SIG-M5 treated with dmso at 0.1 percent for 504 hours (cell line): ENCODE results near the gene PPL.
A peak's percentile ranks its signal among the peaks of the same experiment; 100 is the strongest.

Experiments used
- DNase-seq: peaks from one replicate; lab custom pipeline; 2025; ENCODE audit not compliant: unreplicated experiment; lab: John Stamatoyannopoulos, UW

The PPL gene

DNA sequence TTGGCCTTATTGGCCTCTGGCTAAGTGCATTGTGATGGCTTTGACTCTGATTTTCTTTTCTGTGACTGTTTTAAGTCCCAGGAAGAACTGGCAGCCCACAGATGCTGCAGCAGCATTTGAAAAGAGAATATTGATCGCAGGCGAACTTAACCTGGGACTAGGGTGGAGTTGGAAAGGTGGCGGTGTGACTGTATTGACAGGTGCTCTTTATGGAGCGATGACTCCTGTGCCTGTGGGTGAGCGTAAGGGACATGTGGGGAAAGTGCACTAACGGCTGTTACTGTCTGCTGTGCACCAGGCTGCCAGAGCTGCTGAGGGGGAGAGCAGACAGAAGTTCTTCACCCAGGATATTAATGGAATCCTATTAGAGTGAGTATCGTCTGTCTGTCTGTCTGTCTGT is 68.4 kb downstream of the PPL start:
- no peak for DNase-seq

- DNase-seq = no peak
These were observed 68.9 kb downstream of the PPL start for GRCh38 chr16:4868026-4868425.

DNA sequence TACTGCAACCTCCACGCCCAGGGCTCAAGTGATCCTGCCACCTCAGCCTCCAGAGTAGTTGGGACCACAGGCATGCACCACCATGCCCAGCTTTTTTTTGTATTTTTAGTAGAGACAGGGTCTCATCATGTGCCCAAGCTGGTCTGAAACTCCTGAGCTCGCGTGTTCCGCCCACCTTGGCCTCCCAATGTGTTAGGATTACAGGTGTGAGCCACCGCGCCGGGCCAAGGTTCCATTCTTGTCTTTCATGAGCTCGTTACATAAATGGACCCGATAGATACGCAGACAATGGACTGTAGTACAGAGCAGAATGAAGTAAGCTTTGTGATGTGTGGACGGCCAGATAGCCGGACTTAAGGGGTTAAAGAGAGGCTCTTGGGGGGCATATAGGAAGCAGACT is 70.4 kb downstream of the PPL start:
- no peak for DNase-seq

GRCh38 chr16:4865231-4865860 is 71.6 kb downstream of the PPL start:
- no peak for DNase-seq

DNA sequence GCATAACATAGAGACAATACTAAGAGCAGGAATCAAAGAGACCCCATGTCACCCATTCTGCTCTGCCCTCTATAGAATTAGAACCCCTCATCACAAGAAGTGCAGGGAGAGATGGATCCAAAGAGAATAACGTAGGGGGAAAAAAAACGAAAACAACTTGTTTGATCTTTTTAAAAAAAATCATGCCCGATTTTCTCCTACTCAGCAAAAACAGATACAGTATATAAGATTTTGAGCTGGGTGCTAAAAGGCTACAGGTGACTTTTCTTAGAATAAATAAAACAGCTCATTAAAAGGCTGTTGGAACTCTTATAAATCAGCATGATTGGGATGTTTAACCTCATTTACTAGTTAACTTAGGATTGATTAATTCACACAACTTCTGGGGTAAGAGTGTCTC is 72.2 kb downstream of the PPL start:
- no peak for DNase-seq

DNA sequence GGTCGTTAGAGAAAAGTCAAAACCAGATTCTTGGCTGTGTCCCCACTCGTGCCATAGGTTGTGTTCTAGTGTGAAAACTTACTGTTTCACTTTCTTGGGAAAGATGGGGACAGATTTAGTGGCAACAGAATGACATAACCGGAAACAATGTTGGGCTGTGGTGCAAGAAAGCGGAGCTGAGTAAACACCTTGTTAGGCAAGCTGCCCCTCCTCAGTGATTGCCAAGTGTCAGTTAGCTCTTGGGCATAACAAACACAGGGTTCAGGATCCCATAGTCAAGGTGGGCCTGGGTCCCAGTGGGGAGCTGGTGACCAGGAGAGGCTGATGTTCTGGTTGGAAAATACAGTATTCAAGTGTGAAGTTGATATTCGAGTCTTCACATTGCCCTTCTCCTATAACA is 74.3 kb downstream of the PPL start:
- peak; percentile 36 for DNase-seq

DNA sequence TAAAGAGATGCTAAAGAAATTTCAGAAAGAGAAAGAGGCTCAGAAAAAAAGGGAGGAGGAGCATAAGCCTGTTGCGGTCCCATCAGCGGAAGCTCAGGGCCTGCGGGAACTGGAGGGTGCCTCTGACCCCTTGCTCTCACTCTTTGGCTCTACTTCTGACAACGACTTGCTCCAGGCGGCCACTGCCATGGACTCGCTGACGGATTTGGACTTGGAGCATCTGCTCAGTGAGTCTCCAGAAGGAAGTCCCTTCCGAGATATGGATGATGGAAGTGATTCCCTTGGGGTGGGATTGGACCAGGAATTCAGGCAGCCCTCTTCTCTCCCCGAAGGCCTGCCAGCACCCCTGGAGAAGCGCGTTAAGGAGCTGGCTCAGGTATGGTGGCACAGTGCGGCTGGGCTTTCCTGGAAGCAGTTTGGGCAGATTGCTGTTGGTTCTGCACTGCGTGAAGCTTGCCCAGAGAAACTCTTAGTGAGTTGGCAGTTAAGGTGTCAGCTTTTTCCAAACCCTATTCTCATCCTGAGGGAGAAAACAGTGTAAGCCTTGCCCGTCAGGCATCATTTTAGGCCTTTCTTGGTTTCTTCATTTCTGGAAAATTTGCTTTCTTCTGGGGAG is 76.1 kb downstream of the PPL start:
- DNase-seq = no peak

DNA sequence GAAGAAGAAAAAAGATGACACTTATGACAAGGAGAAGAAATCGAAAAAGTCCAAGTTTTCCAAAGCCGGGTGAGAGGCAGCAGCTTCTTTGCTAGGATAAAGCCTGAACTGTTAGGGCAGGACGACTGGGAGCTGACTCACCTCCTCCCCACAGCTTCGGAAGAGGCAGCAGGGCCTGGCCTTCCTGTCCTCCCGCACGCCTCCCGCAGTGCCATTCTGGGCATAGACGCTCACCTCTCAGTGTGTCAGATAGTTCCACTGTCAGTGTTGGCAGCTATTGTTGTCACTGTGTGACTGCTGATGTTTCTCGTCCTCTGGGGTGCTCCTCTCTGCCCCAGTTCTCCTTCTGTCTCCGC is 77.1 kb downstream of the PPL start:
- no peak for DNase-seq

DNA sequence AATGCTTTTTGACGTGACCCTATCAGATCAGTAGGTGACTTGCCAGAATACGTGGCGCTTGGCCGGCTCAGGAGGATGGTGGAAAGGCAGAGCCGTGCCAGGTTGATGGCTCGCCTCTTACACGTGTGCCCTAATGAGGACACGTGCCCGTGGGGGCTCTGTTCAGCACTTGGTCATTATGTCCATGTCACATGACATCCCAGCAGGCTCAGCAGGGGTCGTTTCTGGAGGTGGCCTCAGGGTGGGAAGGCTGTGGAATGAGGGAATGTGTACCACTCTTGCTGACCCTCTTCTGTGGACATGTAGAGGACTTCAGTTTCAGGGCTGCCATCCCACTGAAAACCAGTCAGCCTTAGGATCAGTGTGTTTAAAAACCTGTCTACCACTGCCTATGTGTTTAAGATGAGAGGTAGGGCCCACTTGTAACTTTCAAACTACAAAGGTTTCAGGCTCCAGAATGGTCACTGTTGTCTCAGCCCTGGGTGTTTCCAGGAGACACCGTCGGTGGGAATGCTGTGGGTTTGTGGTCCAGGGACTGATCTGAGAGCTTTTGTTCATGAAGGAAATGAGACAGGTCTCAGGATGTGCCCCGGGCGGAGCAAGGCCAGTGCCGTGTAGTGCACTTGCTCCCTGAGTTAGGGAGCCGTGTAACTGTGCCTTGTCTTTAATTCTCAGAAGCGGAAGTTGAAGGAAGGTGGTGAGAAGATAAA is 77.6 kb downstream of the PPL start:
- DNase-seq = no peak

DNA sequence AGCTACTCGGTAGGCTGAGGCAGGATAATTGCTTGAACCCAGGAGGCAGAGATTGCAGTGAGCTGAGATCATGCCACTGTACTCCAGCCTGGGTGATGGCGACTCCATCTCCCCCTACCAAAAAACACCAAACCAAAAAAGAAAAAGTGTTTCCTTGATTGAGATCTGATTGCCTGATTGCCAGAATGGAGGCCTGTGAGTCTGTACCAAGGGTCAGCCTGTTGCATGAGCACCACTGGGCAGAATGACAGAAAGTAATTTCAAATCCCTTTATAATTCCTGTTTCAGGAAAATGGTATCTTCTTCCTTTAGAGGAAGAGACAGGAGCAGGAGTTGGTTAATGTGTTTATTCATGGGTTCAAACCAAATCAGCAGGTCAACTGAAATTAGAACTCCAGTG is 81.1 kb downstream of the PPL start:
- no peak for DNase-seq

DNA sequence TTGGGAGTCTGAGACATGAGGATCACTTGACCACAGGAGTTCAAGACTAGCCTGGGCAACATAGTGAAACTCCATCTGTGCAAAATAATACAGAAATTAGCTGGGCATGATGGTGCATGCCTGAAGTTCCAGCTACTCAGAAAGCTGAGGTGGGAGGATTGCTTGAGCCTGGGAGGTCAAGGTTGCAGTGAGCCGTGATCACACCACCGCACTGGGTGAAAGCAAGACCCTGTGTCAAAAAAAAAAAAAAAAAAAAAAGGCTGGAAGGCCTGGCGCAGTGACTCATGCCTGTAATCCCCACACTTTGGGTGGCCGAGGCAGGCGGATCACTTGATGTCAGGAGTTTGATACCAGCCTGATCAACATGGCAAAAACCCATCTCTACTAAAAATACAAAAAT is 81.6 kb downstream of the PPL start:
- no peak for DNase-seq

DNA sequence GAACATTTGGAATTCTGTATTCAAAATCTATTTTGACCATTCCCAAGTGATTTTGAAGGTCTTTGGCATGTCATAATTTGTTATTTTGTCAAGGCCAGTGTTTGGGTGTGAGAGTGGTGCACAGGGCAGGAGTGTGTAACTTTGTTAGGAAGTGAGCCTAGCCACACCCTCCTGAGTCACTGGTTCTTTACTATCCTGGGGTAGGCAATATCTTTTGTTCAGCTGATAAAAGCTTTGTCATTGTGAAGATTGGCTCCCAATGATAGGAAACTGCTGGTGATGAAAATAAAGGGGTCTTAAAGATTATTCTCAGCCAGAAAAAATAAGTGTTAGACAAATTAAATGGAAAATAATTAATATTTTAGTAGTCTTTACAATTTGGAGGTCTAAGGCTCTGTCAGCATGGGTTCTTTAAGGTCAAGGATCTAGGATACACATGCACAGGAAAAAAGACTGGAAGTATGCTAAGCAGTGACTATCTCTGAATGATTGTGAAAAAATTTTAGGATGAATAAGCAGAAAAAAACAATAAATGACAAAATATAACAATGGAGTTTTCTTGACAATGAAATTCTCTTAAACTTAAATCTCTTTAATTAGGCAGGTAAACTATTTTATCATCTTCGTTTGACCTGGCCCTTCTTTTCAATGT is 84.6 kb downstream of the PPL start:
- peak; percentile 8 for DNase-seq

DNA sequence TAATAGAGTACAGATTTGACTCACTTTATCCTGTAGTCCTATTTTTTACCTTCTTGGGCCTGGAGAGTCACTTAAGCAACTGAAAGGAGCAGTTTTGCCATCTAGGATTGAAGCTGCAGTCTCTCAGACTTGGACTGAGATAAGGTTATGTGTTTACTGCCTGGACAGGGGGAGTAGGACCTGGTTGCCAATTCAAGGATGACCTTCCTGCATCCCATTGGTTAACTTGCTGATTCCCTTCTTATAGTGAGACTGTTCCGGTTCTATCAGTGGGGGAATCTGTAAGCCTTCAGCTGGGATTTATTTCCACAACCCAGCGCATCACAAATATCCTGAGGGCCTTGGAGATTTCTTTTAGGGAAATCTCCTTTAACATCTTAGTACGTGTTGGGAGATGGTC is 86.7 kb downstream of the PPL start:
- DNase-seq = no peak

GRCh38 chr16:4847774-4848587 is 89.0 kb downstream of the PPL start:
- peak; percentile 41 for DNase-seq

DNA sequence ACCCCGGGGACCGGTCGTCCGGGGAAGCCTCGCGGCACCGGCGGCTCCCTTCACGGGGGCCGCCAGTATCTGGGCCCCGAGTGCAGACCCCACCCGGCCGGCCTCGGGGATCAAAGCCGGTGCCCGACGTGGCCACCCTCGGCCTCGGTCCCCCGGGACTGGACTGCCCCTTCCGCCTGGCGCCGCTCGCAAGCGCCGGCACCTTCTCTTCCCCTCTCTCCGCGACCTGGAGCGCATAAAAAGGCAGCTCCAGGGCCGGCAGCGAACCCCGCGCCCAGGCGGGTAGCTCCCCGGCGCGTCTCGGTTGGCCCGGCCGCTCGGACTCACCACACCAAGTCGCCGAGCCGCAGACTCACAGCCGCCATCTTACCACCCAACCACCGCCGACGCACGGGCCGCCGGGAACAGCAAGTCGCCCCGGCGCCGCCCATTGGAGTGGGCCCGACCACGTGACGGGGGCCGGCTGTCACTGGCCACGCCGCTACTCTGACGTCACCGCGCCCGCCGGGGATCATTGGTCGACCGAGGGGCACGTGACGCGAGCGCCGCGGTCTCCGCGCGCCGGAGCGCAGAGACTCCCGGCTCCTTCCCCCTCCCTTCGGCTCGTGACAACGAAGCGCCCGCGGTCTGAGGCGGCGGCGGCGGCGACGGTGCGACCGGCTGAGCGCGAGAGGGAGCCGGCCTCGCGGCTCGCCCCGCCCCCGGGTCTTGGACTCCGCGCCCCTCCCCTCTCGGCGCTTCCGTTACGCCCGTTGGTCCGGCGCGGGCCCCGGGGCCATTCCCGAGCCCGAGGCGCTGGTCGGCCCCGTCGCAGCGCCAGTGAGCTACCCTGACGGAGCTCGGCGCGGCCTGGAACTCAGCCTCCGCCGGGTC is 89.8 kb downstream of the PPL start, which contains the start of the genes GLYR1 and UBN1:
Gene GLYR1 (minus strand): TSS at position 388 of the 873 bp plus-strand sequence. CDS start 23 bp downstream, at position 365.
Gene UBN1 (plus strand): TSS at position 581 of the 873 bp plus-strand sequence. CDS start 5,437 bp downstream, outside the sequence.
- peak; percentile 93 for DNase-seq

- DNase-seq = peak; percentile 9
These were observed 90.4 kb downstream of the PPL start for GRCh38 chr16:4846503-4846900.

DNA sequence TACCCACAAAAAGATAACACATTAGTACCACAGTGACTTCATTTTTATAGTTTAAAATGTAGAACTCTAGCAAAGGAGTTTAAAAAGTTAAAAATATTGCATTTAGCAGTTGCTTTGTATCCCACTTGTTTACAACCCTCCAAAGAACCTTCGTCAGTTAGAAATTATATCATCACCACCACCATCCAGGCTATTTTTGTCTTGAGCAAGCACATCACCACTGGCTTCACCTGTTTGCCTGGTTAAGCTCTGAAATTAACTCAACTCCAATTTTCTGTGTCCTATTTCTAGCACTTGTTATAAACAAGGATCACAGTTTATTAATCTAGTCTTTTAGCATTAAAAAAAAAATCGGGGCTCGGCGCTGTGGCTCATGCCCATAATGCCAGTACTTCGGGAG is 96.0 kb downstream of the PPL start:
- DNase-seq = no peak

DNA sequence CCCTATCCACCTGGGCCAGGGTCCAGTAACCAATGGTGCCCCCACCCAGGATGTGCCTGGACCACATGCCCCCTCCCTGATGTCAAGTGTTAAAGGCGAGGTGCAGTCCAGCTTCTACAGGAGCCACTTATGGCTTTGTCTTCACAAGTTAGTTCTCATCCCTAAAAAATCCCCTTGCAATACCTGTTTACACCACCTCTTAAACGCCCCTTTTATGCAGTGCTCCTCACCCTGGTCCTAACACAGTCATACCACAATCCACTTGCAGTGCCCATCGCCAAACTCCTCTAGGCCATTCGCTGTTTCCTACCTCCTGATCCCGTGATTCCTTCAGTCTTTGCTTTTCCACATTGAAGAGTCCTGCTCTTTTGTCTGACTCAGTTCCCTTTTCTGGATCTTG is 97.0 kb downstream of the PPL start:
- DNase-seq = no peak

DNA sequence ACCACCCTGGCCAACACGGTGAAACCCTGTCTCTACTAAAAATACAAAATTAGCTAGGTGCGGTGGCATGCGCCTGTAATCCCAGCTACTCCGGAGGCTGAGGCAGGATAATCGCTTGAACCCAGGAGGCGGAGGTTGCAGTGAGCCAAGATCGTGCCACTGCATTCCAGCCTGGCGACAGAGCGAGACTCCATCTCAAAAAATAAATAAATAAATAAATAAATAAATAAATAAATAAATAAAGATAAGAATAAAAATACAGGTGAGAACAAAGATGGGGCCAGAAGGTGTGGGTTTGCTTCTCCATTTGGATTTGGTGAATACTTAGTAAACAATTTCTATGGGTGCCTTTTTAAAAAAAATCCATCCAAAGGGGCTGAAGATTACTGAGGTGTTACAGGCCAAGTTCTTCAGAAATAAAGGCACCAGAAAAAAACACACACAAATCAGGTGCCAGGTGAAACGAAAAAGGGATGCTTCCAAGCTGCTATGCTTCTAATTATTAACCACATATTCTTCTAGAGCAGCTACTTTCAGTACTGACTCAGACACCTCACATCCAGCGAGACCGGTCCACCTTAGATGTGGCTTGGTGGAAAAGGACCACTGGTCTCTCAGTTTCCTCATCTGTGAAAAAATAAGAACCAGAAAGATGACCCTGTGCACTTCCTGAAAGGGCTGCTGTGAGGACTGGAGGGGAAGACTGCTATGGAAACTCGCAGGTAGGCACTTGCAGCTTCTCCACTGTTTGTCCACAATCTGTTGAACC is 99.0 kb downstream of the PPL start:
- DNase-seq = no peak
